ENCODE measurements around the gene PROM1.

PROM1 gene

DNA sequence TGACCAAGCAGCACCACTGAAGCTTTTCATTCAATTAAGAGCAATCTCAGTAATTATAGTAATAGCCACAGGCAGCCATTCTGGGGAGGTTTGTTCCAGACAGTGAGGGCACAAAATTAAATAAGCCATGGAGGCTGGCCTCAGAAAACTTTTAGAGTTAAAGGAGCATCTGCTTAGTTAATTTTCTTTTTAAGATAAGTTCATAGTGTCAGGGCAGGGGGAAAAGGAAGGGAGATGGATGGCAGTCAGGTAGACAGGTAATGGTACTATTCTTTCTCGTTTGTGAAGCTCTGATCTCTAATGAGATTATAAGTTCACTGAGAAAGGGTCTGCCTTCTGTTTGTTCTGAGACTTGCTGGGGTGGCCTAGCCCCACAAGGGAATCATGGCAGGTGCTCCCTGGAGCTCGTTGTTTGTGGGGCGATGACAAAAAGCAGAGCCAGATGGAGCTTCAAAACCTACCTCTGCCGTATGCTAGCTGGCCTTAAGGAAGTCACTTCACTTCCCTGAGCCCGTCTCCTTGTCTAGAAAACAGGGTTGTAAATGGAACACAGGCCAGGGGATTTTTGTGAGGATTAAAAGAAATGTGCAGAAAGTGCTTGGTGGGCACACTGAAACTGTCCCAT, 76.2 kb downstream of the PROM1 start:
- no peak for DNase-seq
- Histone ChIP-seq H3K4me2 (ENCODE audit: low read depth, low read length) (no peak overlapping the region), H3K27ac (ENCODE audit: low read length) (no peak overlapping the region), H3K4me1 (ENCODE audit: low read length) (no peaks in the 10 kb centered on the region), H3K27me3 (replicated peaks; ENCODE audit: insufficient read depth, low read length) (no peaks in the 10 kb centered on the region), H3K9ac (ENCODE audit: low read length) (no peak overlapping the region), H3K4me3 (ENCODE audit: low read length) (no peak overlapping the region), H4K20me1 (ENCODE audit: insufficient read depth, low read length) (no peaks in the 10 kb centered on the region), H3K36me3 (replicated peaks; ENCODE audit: insufficient read depth, low read length) (no peaks in the 10 kb centered on the region), H2AFZ (ENCODE audit: low read length) (no peak overlapping the region), H3K79me2 (ENCODE audit: low read length) (no peaks in the 10 kb centered on the region), H3F3A (ENCODE audit: insufficient read depth, low read length) (no peaks in the 10 kb centered on the region), H3K9me2 (replicated peaks; ENCODE audit: insufficient read depth, low read length) (no peaks in the 10 kb centered on the region), H3K9me3 (replicated peaks; ENCODE audit: insufficient read depth, low read length) (no peaks in the 10 kb centered on the region)
- TF ChIP-seq EZH2 (optimal IDR thresholded peaks at IDR 0.05; ENCODE audit: low read depth, low read length) (no peak), CTCF (IDR thresholded peaks at IDR 0.05; ENCODE audit: low read length) (no peak), EZH2phosphoT487 (IDR thresholded peaks at IDR 0.05; ENCODE audit: low read length) (no peak)

DNA sequence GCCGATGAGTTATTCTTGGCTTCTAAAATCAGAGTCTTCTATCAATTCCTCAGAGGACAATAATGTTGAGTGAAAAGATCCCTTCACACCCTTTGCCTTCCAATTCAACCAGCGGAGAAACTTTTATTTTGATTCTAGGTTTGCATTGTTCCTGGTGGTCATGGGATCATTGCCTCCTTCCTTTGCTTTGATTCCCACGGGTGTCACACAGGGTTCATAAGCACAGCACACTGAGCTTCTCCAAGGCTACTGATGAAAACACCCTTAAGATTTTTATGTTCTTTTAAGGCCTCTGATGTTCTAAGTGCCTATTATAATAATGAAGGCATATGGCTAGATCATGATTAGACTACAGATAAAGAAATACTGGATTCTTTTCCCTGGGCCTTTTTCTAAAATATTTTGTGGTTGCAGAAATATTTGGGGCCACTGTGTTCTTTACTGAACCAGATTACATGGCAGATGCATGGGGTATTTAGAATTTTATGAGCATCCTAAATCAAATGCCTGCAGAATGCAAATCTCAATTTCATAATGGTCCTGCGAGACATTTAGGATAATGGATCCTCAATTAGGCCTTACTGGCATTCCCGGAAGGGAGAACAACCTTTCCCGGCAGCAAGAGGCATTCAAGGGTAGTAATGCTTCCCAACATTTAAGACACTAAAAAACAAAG, 76.9 kb downstream of the PROM1 start:
- no peak overlapping the region for H2AFZ ChIP-seq (ENCODE audit: low read length)
- H3K79me2 ChIP-seq (ENCODE audit: low read length): no peaks in the 10 kb centered on the region
- DNase-seq: no peak
- H3K4me1 ChIP-seq (ENCODE audit: low read length): no peaks in the 10 kb centered on the region
- H3K4me3 ChIP-seq (ENCODE audit: low read length): no peak overlapping the region
- no peak for TF ChIP-seq CTCF (IDR thresholded peaks at IDR 0.05; ENCODE audit: low read length)
- H3K27ac ChIP-seq (ENCODE audit: low read length): no peak overlapping the region
- H3K9me2 ChIP-seq (replicated peaks; ENCODE audit: insufficient read depth, low read length): no peaks in the 10 kb centered on the region
- H3F3A ChIP-seq (ENCODE audit: insufficient read depth, low read length): no peaks in the 10 kb centered on the region
- no peaks in the 10 kb centered on the region for H3K36me3 ChIP-seq (replicated peaks; ENCODE audit: insufficient read depth, low read length)
- H3K9ac ChIP-seq (ENCODE audit: low read length): no peak overlapping the region
- no peaks in the 10 kb centered on the region for H4K20me1 ChIP-seq (ENCODE audit: insufficient read depth, low read length)
- H3K27me3 ChIP-seq (replicated peaks; ENCODE audit: insufficient read depth, low read length): no peaks in the 10 kb centered on the region
- H3K4me2 ChIP-seq (ENCODE audit: low read depth, low read length): no peak overlapping the region
- H3K9me3 ChIP-seq (replicated peaks; ENCODE audit: insufficient read depth, low read length): no peaks in the 10 kb centered on the region

DNA sequence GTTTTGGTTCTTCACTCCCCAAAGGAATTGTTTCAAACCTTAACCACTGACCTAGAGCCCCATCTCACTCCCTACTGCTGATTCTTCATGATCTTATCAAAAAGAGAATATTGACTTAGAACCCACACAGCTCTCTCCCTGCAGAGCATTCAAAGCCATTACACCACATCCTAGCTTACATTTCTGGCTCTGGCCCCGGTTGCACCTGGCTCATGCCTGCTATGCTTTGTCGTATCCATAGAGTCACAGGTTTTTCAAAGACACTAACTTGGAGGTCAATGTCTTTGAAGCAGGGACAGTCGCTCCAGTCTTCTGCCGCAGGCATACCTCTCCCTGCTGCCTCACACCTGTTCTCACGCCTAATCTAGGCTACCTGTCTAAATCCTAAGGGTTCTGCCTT, 78.1 kb downstream of the PROM1 start:
- no peak for DNase-seq

More for the DNA sequence above, 78.1 kb downstream of the PROM1 start:
- Histone ChIP-seq H3K4me2 (ENCODE audit: low read depth, low read length) (no peak overlapping the region), H3F3A (ENCODE audit: insufficient read depth, low read length) (no peaks in the 10 kb centered on the region), H2AFZ (ENCODE audit: low read length) (no peak overlapping the region), H3K4me1 (ENCODE audit: low read length) (no peaks in the 10 kb centered on the region), H3K79me2 (ENCODE audit: low read length) (no peaks in the 10 kb centered on the region), H4K20me1 (ENCODE audit: insufficient read depth, low read length) (no peaks in the 10 kb centered on the region), H3K4me3 (ENCODE audit: low read length) (no peak overlapping the region), H3K9ac (ENCODE audit: low read length) (no peak overlapping the region), H3K27ac (ENCODE audit: low read length) (no peak overlapping the region), H3K36me3 (replicated peaks; ENCODE audit: insufficient read depth, low read length) (no peaks in the 10 kb centered on the region), H3K9me3 (replicated peaks; ENCODE audit: insufficient read depth, low read length) (no peaks in the 10 kb centered on the region), H3K27me3 (replicated peaks; ENCODE audit: insufficient read depth, low read length) (no peaks in the 10 kb centered on the region), H3K9me2 (replicated peaks; ENCODE audit: insufficient read depth, low read length) (no peaks in the 10 kb centered on the region)
- no peak for TF ChIP-seq CTCF (IDR thresholded peaks at IDR 0.05; ENCODE audit: low read length)
- TF ChIP-seq EZH2 (optimal IDR thresholded peaks at IDR 0.05; ENCODE audit: low read depth, low read length): no peak
- TF ChIP-seq EZH2phosphoT487 (IDR thresholded peaks at IDR 0.05; ENCODE audit: low read length): no peak
